Measurements from ENCODE around the gene KRT7.

KRT7 gene

DNA sequence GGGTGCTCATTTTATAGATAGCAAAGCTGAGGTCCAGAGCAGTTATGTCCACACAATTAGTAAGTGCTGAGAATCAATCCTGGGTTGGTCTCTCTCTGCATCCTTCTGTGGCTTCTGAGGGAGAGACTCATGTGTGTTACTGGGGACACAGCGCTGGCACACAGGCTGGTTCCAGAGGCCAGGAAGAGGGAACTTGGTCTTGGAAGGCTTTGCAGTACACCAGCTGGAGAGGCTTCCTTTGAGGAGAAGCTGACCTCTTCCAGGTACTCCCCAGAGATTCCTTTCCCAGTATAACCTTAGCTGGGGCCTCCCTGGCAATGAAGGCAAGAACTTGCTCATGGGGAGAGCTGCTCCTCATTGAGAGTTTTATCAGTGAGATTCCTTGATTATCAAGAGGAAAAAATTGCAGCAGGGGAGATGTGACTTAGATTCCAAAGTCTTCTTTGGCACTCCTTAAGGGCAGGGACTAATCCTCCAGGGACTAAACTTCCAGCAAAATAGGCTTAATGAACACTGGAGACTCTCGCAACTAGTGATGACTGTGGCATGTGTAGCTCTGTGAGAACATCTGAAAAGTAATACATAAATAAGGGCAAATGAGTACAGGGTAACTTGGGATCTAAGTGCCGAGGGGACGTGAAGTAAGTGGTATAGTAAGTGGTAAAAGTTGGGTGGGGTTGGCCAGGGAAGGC is 27.3 kb upstream of the KRT7 start:
- TF ChIP-seq, protein P1, sequence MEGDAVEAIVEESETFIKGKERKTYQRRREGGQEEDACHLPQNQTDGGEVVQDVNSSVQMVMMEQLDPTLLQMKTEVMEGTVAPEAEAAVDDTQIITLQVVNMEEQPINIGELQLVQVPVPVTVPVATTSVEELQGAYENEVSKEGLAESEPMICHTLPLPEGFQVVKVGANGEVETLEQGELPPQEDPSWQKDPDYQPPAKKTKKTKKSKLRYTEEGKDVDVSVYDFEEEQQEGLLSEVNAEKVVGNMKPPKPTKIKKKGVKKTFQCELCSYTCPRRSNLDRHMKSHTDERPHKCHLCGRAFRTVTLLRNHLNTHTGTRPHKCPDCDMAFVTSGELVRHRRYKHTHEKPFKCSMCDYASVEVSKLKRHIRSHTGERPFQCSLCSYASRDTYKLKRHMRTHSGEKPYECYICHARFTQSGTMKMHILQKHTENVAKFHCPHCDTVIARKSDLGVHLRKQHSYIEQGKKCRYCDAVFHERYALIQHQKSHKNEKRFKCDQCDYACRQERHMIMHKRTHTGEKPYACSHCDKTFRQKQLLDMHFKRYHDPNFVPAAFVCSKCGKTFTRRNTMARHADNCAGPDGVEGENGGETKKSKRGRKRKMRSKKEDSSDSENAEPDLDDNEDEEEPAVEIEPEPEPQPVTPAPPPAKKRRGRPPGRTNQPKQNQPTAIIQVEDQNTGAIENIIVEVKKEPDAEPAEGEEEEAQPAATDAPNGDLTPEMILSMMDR (IDR thresholded peaks at IDR 0.05; ENCODE audit: insufficient read depth, low read length, missing control alignments): no peak
- POLR2A ChIA-PET: no interaction called here
- no peak for DNase-seq (ENCODE audit: low read depth, low spot score)
- CTCF ChIA-PET: interaction anchor here (0.9 to 8.3 kb wide), 8 partner anchors 8 to 167 kb away, joined by 3 to 87 read pairs (median 4); no protein-coding TSS in a partner anchor
- no peak overlapping the region for H3K4me3 ChIP-seq (ENCODE audit: low read depth, low read length)

DNA sequence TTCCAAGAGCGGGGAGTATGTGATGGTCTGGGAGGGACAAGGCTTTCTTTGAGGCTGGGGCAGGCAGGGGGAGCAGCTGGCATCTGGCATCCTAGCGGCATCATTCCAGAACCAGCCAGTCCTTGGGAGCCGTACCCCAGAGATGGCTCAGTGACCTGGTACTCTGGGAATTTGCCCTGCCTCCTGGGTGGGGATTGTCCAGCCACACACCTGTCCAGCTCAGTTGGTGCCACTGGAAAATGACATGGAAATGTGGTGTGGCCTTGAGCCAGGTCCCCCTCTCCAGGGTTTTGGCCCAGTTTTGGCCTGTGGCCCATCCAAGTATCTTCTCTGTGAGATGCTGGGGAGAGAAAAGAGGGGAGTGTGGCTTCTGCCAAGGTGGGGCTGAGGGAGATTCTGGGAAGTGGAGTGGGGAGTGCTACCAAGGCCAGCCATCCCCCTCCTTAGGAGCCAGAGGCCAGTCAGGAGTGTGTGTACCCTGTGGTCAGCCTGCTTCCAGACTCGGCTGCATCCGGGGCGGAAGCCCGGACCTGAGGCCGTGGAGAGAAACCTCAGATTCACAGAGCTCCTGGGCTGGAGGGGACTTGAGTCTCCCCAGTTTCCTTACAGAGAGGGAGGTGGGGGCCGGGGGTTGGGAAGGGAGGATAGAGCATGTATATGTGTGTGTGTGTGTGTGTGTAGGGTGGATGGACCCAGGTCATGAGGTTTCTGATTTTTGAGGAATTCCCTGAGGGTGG is 26.6 kb upstream of the KRT7 start:
- H3K4me3 ChIP-seq (ENCODE audit: low read depth, low read length): no peak overlapping the region
- POLR2A ChIA-PET: no interaction called here
- DNase-seq (ENCODE audit: low read depth, low spot score): no peak
- TF ChIP-seq, protein P1 (IDR thresholded peaks at IDR 0.05; ENCODE audit: insufficient read depth, low read length, missing control alignments): no peak
- CTCF ChIA-PET: interaction anchor here (0.9 to 8.3 kb wide), 8 partner anchors 7 to 166 kb away, joined by 3 to 87 read pairs (median 5); no protein-coding TSS in a partner anchor

DNA sequence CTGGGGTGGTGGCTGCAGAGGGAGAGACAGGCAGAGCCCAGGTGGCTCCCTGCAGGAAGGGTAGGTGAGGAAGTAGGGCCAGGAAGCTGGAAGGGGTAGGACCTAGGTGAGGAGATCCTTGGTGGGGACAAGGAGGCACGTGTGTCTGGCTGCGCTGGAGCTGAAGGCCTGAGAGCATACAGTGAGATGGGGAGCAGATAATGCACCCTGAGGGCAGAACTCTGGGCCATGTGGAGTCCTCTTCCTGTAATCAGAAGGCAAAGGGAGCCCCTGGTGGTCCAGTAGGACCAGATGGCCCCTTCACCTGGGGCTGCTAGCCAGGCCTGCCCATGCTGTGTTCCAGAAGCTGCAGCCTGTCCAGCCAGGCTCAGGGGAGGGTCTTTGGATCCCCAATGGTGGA is 25.9 kb upstream of the KRT7 start:
- ChIA-PET CTCF (interaction anchor here (1.0 to 8.3 kb wide), 5 partner anchors 7 to 672 kb away, joined by 3 to 87 read pairs (median 5); no protein-coding TSS in a partner anchor), POLR2A (interaction anchor here (1.3 kb wide), 1 partner anchor 25 kb away, joined by 11 read pairs; no protein-coding TSS in a partner anchor)
- H3K4me3 ChIP-seq (ENCODE audit: low read depth, low read length): no peak overlapping the region
- DNase-seq (ENCODE audit: low read depth, low spot score): no peak
- TF ChIP-seq, protein P1 (IDR thresholded peaks at IDR 0.05; ENCODE audit: insufficient read depth, low read length, missing control alignments): no peak

- DNase-seq (ENCODE audit: low read depth, low spot score): no peak
- TF ChIP-seq, protein P1 (IDR thresholded peaks at IDR 0.05; ENCODE audit: insufficient read depth, low read length, missing control alignments): no peak
- POLR2A ChIA-PET: interaction anchor here (1.1 to 1.3 kb wide), 2 partner anchors 21 to 26 kb away, joined by 3 to 11 read pairs; no protein-coding TSS in a partner anchor
Observed at GRCh38 chr12:52207895-52208294, 25.1 kb upstream of the KRT7 start.

DNA sequence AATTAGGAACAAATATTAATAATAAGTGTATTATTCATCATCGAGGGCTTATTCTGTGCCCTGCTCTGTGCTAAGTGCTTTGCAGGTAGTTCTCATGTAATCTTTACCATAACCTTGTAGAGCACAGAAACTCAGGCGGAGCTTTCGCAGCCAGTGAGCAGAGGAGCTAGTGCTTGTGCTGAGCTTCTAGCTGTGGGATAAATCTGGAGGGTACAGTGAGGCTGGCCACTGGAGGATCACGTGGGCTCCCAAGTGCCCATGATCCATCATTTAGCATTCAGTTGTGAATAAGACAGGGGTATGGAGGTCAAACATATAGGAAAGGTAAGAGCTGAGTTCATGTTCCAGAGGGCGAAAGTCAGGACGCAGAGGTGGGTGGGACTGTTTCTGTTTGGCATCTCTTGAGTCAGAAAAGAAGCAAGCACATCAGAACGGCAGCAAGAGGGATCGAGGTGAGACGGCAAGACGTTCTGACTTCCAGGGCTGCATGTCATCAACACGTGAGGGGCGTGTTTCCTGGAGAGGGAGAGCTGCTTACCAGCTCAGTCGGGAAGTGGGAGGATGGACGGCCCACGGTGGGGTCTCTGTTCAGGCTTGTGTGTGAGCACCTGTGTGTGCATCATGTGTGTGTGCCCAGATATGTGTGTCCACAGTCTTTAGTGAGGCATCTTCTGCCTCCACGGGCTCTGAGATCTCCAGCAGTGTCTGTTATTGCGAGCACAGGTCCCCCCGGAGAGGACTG is 24.4 kb upstream of the KRT7 start:
- no peak for DNase-seq (ENCODE audit: low read depth, low spot score)
- TF ChIP-seq, protein P1 (IDR thresholded peaks at IDR 0.05; ENCODE audit: insufficient read depth, low read length, missing control alignments): no peak
- H3K4me3 ChIP-seq (ENCODE audit: low read depth, low read length): no peak overlapping the region
- CTCF ChIA-PET: interaction anchor here (0.5 to 2.0 kb wide), 6 partner anchors 13 to 671 kb away, joined by 3 to 8 read pairs (median 5); no protein-coding TSS in a partner anchor
- POLR2A ChIA-PET: interaction anchor here (1.1 to 1.3 kb wide), 2 partner anchors 22 to 27 kb away, joined by 3 to 11 read pairs; no protein-coding TSS in a partner anchor

More at GRCh38 chr12:52207895-52208294, 25.1 kb upstream of the KRT7 start:
- H3K4me3 ChIP-seq (ENCODE audit: low read depth, low read length): no peak overlapping the region
- CTCF ChIA-PET: interaction anchor here (0.8 to 2.0 kb wide), 6 partner anchors 12 to 672 kb away, joined by 3 to 8 read pairs (median 4); no protein-coding TSS in a partner anchor
